ENCODE measurements around the gene TRPV3.

DNA sequence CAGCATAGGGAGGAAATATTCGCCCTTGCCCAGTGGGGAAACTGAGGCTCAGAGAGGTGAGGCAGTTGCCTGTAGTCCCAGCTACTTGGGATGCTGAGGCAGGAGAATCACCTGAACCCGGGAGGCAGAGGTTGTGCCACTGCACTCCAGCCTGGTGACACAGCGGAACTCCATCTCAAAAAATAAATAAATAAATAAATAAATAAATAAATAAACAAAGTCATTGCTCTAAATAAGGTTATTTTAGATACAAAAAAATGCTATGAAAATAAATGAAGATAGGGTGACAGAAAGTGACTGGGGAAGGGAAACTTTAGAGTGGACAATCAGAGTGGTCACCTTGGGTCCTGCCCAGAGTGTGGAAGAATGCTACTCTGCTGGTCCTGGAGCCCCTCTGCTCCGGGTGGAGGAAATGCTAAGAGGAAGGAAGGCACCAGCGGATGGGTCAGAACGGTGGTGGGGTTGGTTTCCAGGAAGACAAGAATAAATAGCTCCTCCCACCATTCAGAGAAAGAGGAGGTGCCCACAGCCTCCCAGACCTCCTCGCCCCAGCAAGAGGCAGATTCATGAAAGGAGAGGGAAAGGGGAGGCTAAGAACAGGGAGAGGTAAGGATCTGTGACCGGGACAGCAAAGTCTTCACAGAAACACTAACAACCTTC is 17.6 kb downstream of the TRPV3 start:
- no peak for TF ChIP-seq CTCF (conservative IDR thresholded peaks at IDR 0.05; ENCODE audit: low read depth, low read length)
- TF ChIP-seq EZH2phosphoT487 (IDR thresholded peaks at IDR 0.05; ENCODE audit: borderline replicate concordance, low read length): no peak
- no peak for TF ChIP-seq EZH2 (IDR thresholded peaks at IDR 0.05; ENCODE audit: low read length, unreplicated experiment)
